Stomach (tissue), 9 donors: ENCODE measurements around the gene LIPE. TPM values are rescaled to one million over a fixed set of nuclear protein-coding genes. Genes with fewer than 3 reads are reported as not detected.

ENCODE experiments used
- DNase-seq, 2 donors: peaks; one replicate each; pipeline versions ENCODE4 v3.0.0 to v3.0.0-alpha.2; 2013 to 2019
- H3K27ac ChIP-seq, 5 donors: fragments of 200-600 bp in 4 of 5; sonication (generic) in 4 of 5; one replicate each; pipeline ENCODE4 v1.5.1; 2013 to 2019; ENCODE audit warnings: mild to moderate bottlenecking in 1 of 5, moderate library complexity in 1 of 5
- H3K27me3 ChIP-seq, 3 donors: fragments of 200-600 bp; sonication (generic); one replicate each; pipeline ENCODE4 v1.5.1; 2017 to 2019; ENCODE audit warnings: mixed run types in 1 of 3
- H3K36me3 ChIP-seq, 4 donors: fragments of 200-600 bp; sonication (generic); 1 replicate in 3 of 4; 2 replicates in 1 of 4; pipeline ENCODE4 v1.5.1; 2016 to 2019
- H3K4me1 ChIP-seq, 4 donors: fragments of 200-600 bp; sonication (generic); one replicate each; pipeline ENCODE4 v1.5.1; 2016 to 2019
- H3K4me3 ChIP-seq, 4 donors: fragments of 200-600 bp; sonication (generic) in 3 of 4; one replicate each; pipeline ENCODE4 v1.5.1; 2016 to 2019; ENCODE audit warnings: mild to moderate bottlenecking in 1 of 4
- H3K9me3 ChIP-seq, 4 donors: fragments of 200-600 bp; sonication (generic); one replicate each; pipeline ENCODE4 v1.5.1; 2016 to 2019
- CTCF ChIP-seq, 7 experiments: fragments of 450-650 bp in 4 of 7; fragments of 200-600 bp in 3 of 7; sonication (generic) in 3 of 7; IDR thresholded peaks; one replicate each; pipeline ENCODE4 v1.5.1; 2016 to 2019; ENCODE audit warnings: antibody characterized with exemption in 7 of 7, control low read depth in 2 of 7, mild to moderate bottlenecking in 1 of 7
- EP300 ChIP-seq: sonication (generic); formaldehyde crosslinking; IDR thresholded peaks from one replicate; pipeline ENCODE4 v1.6.1; 2017; ENCODE audit warnings: antibody characterized with exemption
- POLR2A ChIP-seq, 4 donors: fragments of 450-650 bp; IDR thresholded peaks; one replicate each; pipeline ENCODE4 v1.6.1; 2016; ENCODE audit warnings: antibody characterized with exemption in 4 of 4, control low read depth in 2 of 4, mild to moderate bottlenecking in 1 of 4, moderate library complexity in 1 of 4
- POLR2AphosphoS5 ChIP-seq, 3 donors: sonication (generic); formaldehyde crosslinking; IDR thresholded peaks; one replicate each; pipeline ENCODE4 v1.6.1; 2016; ENCODE audit warnings: antibody characterized with exemption in 3 of 3
- WGBS, 5 donors: extraction: QIAGEN DNeasy Blood & Tissue Kit in 3 of 5; methylation state at CpG; one replicate each; pipeline versions ENCODE4 v1.1.5 to v1.1.7; 2013 to 2018; 5-methylcytosine and 5-hydroxymethylcytosine counted together
- intact Hi-C: fragments of 100-400 bp; cut with DNase I; formaldehyde crosslinking; loops from one replicate; pipeline ENCODE4 v1.15.1; 2023; ENCODE audit warnings: low total_unique reads
- polyA plus RNA-seq, 3 donors: library from polyadenylated mRNA; stranded (reverse); fragments of 200-250 nt; gene quantifications; one replicate each; pipeline ENCODE4 v1.2.3, GENCODE V29; 2013
- total RNA-seq, 5 donors: library from RNA; depleted of rRNA; stranded (reverse); fragments of >200 nt; gene quantifications; one replicate each; pipeline versions ENCODE4 v1.1.0 to v1.2.3, GENCODE V29; 2014 to 2016
- donor health status: healthy with polysubstance abuse.
- donor health status: Bipolar disorder and iron deficiency.
- donor health status: healthy.

Gene LIPE
- total and polyA plus RNA-seq, 8 donors: 3.1 to 139 (median 10.6) TPM

- TF ChIP-seq EP300: no peak
- Histone ChIP-seq H3K4me3 (no peak overlapping the region), H3K9me3 (peaks cover 0 to 13% (median 0%) of the 10 kb centered on the region in 4 donors), H3K4me1 (peaks cover 0 to 8% (median 0%) of the 10 kb centered on the region in 4 donors), H3K27me3 (no peaks in the 10 kb centered on the region), H3K36me3 (peaks cover 11 to 86% (median 72%) of the 10 kb centered on the region in 4 donors), H3K27ac (no peak overlapping the region)
- WGBS, 5 donors: 90 to 94% (median 91%) methylated on average over 7 of the region's 7 CpGs
- DNase-seq: no peak
- intact Hi-C loops: no loop called here
Observed at GRCh38 chr19:42361545-42361910, 65.7 kb downstream of the LIPE start.

- intact Hi-C loops: no loop called here
- no peak overlapping the region for H3K4me3 ChIP-seq
- WGBS, 5 donors: 85 to 89% (median 88%) methylated on average over 14 to 16 of the region's 16 CpGs
- peaks cover 0 to 13% (median 0%) of the 10 kb centered on the region in 4 donors for H3K9me3 ChIP-seq
- H3K4me1 ChIP-seq: peaks cover 0 to 8% (median 0%) of the 10 kb centered on the region in 4 donors
- H3K27me3 ChIP-seq: no peaks in the 10 kb centered on the region
- peaks cover 17 to 89% (median 75%) of the 10 kb centered on the region in 4 donors for H3K36me3 ChIP-seq
- no peak overlapping the region for H3K27ac ChIP-seq
- DNase-seq: no peak
- TF ChIP-seq CTCF (IDR thresholded peaks at IDR 0.05) (no peak), EP300 (no peak), POLR2A (IDR thresholded peaks at IDR 0.05) (no peak)
Observed at GRCh38 chr19:42360787-42361544, 66.2 kb downstream of the LIPE start.

GRCh38 chr19:42357290-42357689 is 69.9 kb downstream of the LIPE start:
- WGBS, 5 donors: 91 to 94% (median 92%) methylated on average over 4 to 12 of the region's 12 CpGs
- intact Hi-C loops: no loop called here
- DNase-seq: no peak

GRCh38 chr19:42356686-42357085 is 70.5 kb downstream of the LIPE start:
- 93 to 97% (median 96%) methylated on average over 15 of the region's 15 CpGs for WGBS, 5 donors
- no peaks in the 10 kb centered on the region for H3K4me1 ChIP-seq
- H3K27ac ChIP-seq: no peak overlapping the region
- TF ChIP-seq POLR2AphosphoS5 (IDR thresholded peaks at IDR 0.05) (no peak), POLR2A (IDR thresholded peaks at IDR 0.05) (no peak), EP300 (no peak), CTCF (IDR thresholded peaks at IDR 0.05) (no peak)
- no peak overlapping the region for H3K4me3 ChIP-seq
- H3K27me3 ChIP-seq: no peaks in the 10 kb centered on the region
- no peaks in the 10 kb centered on the region for H3K9me3 ChIP-seq
- DNase-seq: no peak
- H3K36me3 ChIP-seq: peaks cover 21 to 97% (median 92%) of the 10 kb centered on the region in 4 donors
- intact Hi-C loops: no loop called here

More at GRCh38 chr19:42357290-42357689, 69.9 kb downstream of the LIPE start:
- peaks cover 20 to 97% (median 90%) of the 10 kb centered on the region in 4 donors for H3K36me3 ChIP-seq
- no peak for TF ChIP-seq POLR2A (IDR thresholded peaks at IDR 0.05)
- no peaks in the 10 kb centered on the region for H3K4me1 ChIP-seq
- H3K27ac ChIP-seq: no peak overlapping the region
- H3K4me3 ChIP-seq: no peak overlapping the region
- H3K9me3 ChIP-seq: no peaks in the 10 kb centered on the region
- no peaks in the 10 kb centered on the region for H3K27me3 ChIP-seq

GRCh38 chr19:42355896-42356295 is 71.3 kb downstream of the LIPE start:
- intact Hi-C loops: no loop called here
- DNase-seq: no peak
- Histone ChIP-seq H3K4me1 (no peaks in the 10 kb centered on the region), H3K27ac (no peak overlapping the region), H3K4me3 (no peak overlapping the region), H3K36me3 (peaks cover 21 to 97% (median 92%) of the 10 kb centered on the region in 4 donors), H3K27me3 (no peaks in the 10 kb centered on the region), H3K9me3 (no peaks in the 10 kb centered on the region)
- 92 to 97% (median 95%) methylated on average over 9 to 12 of the region's 12 CpGs for WGBS, 5 donors
- TF ChIP-seq POLR2AphosphoS5 (IDR thresholded peaks at IDR 0.05): no peak
- TF ChIP-seq EP300: no peak
- TF ChIP-seq CTCF (IDR thresholded peaks at IDR 0.05): no peak
- TF ChIP-seq POLR2A (IDR thresholded peaks at IDR 0.05): no peak
